ENCODE measurements around the gene CHRM2. TPM values are rescaled to one million over a fixed set of nuclear protein-coding genes. Genes with fewer than 3 reads are reported as not detected.

The CHRM2 gene
- total RNA-seq, 5 donors from 2014 or later (not counting 1 experiment from before 2014, with no cell fraction given): 0.09 to 0.10 TPM; not detected in 3

DNA sequence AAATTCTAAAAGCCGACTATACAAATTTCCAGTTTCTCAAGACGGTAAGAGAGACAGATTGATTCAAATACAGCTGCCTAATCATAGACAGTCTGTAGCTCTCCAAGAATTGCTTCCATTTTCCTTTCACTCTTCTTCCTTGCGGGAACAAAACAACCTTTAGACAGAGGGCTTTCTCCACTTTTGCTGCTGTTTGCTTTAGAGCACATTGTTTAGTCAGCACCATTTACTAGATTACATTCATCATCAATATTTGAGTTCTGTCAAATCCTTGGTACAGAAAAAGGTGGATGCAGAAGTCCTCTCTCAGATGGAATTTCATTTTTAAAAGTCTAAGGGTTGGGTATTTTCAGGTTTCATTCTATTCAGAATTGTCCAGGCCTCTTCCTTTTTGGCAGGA is 137.4 kb downstream of the CHRM2 start:
- no peaks in the 10 kb centered on the region for H3K4me1 ChIP-seq (ENCODE audit: control insufficient read depth in 1 of 2, extremely low read depth in 1 of 2, insufficient read depth in 2 of 2, low read length in 2 of 2)
- ATAC-seq (replicated peaks in 1 of 4) (no peak), DNase-seq (no peak)
- no peak overlapping the region for H3K4me3 ChIP-seq (ENCODE audit: control insufficient read depth in 1 of 2, extremely low read depth in 1 of 2, low read length in 1 of 2)
- Mint-ChIP-seq H3K4me1 (no peaks in the 10 kb centered on the region), H3K36me3 (no peaks in the 10 kb centered on the region), H3K27ac (no peak overlapping the region), H3K9me3 (peaks cover 3 to 14% (median 7%) of the 10 kb centered on the region in 3 donors), H3K27me3 (no peaks in the 10 kb centered on the region), H3K4me3 (no peak overlapping the region)
- H3K27ac ChIP-seq (ENCODE audit: low read length): no peak overlapping the region
- H3K27me3 ChIP-seq (replicated peaks in 1 of 2; ENCODE audit: control insufficient read depth in 2 of 2, extremely low read depth in 1 of 2, insufficient read depth in 2 of 2, low read length in 1 of 2): no peaks in the 10 kb centered on the region
- ChIA-PET CTCF (no interaction called here), POLR2A (no interaction called here)
- no peaks in the 10 kb centered on the region for H3K36me3 ChIP-seq (ENCODE audit: control insufficient read depth in 2 of 2, extremely low read depth in 1 of 2, insufficient read depth in 1 of 2, low read length in 1 of 2)
- 88% methylated on average over 2 of the region's 3 CpGs for WGBS (ENCODE audit: insufficient coverage)
- no peaks in the 10 kb centered on the region for H3K9me3 ChIP-seq

GRCh38 chr7:137006293-137006692 is 137.8 kb downstream of the CHRM2 start:
- CTCF ChIA-PET: no interaction called here
- no peaks in the 10 kb centered on the region for H3K27me3 Mint-ChIP-seq
- POLR2A ChIA-PET: no interaction called here
- Histone ChIP-seq H3K4me1 (ENCODE audit: control insufficient read depth in 1 of 2, extremely low read depth in 1 of 2, insufficient read depth in 2 of 2, low read length in 2 of 2) (no peaks in the 10 kb centered on the region), H3K36me3 (ENCODE audit: control insufficient read depth in 2 of 2, extremely low read depth in 1 of 2, insufficient read depth in 1 of 2, low read length in 1 of 2) (no peaks in the 10 kb centered on the region), H3K9me3 (no peaks in the 10 kb centered on the region), H3K27ac (ENCODE audit: low read length) (no peak overlapping the region), H3K4me3 (ENCODE audit: control insufficient read depth in 1 of 2, extremely low read depth in 1 of 2, low read length in 1 of 2) (no peak overlapping the region), H3K27me3 (replicated peaks in 1 of 2; ENCODE audit: control insufficient read depth in 2 of 2, extremely low read depth in 1 of 2, insufficient read depth in 2 of 2, low read length in 1 of 2) (no peaks in the 10 kb centered on the region)
- H3K4me1 Mint-ChIP-seq: no peaks in the 10 kb centered on the region
- no CpG with 5 or more reads among the region's 1 CpG for WGBS (ENCODE audit: insufficient coverage)
- peaks cover 3 to 14% (median 7%) of the 10 kb centered on the region in 3 donors for H3K9me3 Mint-ChIP-seq
- DNase-seq (no peak), ATAC-seq (replicated peaks in 1 of 4) (no peak)
- no peak overlapping the region for H3K27ac Mint-ChIP-seq
- no peak overlapping the region for H3K4me3 Mint-ChIP-seq
- H3K36me3 Mint-ChIP-seq: no peaks in the 10 kb centered on the region

DNA sequence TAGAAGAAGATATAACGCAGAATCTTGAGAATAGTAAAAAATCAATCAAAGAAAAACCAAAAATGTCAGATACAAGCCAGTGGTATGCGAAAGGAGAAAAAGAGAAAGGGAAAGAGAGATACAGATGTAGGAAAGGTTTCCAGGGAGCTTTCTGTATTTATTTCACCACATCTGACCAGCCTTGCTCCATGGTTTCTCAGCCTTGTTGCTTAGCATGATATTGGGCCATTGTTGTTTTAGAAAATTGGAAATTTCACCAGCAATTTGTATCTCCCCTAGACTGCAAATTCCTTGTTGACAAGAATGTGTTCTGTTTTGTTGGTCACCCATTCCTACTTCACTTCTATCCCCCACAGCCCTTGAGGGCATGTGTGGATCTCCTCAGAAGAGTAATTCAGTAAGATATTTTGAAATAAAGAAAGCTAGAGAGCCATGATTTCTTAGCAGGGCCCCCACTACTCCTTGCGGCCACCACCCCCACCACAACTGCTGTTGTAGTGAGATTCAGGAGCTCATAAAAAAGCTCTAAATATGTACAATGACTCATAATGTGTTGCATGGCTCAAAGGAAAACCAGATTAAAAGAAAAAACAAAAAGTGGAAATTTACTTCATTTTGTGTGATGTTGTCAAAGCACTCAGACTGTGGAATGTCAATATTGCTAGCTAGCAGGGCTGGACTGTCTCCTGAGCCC is 138.7 kb downstream of the CHRM2 start:
- H3K9me3 Mint-ChIP-seq: peaks cover 3 to 14% (median 7%) of the 10 kb centered on the region in 3 donors
- Histone ChIP-seq H3K9me3 (no peaks in the 10 kb centered on the region), H3K27ac (ENCODE audit: low read length) (no peak overlapping the region), H3K4me3 (ENCODE audit: control insufficient read depth in 1 of 2, extremely low read depth in 1 of 2, low read length in 1 of 2) (no peak overlapping the region), H3K36me3 (ENCODE audit: control insufficient read depth in 2 of 2, extremely low read depth in 1 of 2, insufficient read depth in 1 of 2, low read length in 1 of 2) (no peaks in the 10 kb centered on the region), H3K4me1 (ENCODE audit: control insufficient read depth in 1 of 2, extremely low read depth in 1 of 2, insufficient read depth in 2 of 2, low read length in 2 of 2) (no peaks in the 10 kb centered on the region), H3K27me3 (replicated peaks in 1 of 2; ENCODE audit: control insufficient read depth in 2 of 2, extremely low read depth in 1 of 2, insufficient read depth in 2 of 2, low read length in 1 of 2) (no peaks in the 10 kb centered on the region)
- H3K27ac Mint-ChIP-seq: no peak overlapping the region
- WGBS (ENCODE audit: insufficient coverage): no CpG with 5 or more reads among the region's 3 CpGs
- CTCF ChIA-PET: no interaction called here
- no peaks in the 10 kb centered on the region for H3K27me3 Mint-ChIP-seq
- H3K4me3 Mint-ChIP-seq: no peak overlapping the region
- no peaks in the 10 kb centered on the region for H3K36me3 Mint-ChIP-seq
- ATAC-seq (replicated peaks in 1 of 4): no peak
- no peak for DNase-seq
- H3K4me1 Mint-ChIP-seq: no peaks in the 10 kb centered on the region
- POLR2A ChIA-PET: no interaction called here

- H3K27ac Mint-ChIP-seq: no peak overlapping the region
- POLR2A ChIA-PET: no interaction called here
- H3K4me3 Mint-ChIP-seq: no peak overlapping the region
- ATAC-seq (replicated peaks in 1 of 4) (no peak), DNase-seq (no peak)
- H3K4me1 ChIP-seq (ENCODE audit: control insufficient read depth in 1 of 2, extremely low read depth in 1 of 2, insufficient read depth in 2 of 2, low read length in 2 of 2): no peaks in the 10 kb centered on the region
- no peaks in the 10 kb centered on the region for H3K36me3 Mint-ChIP-seq
- H3K27me3 ChIP-seq (replicated peaks in 1 of 2; ENCODE audit: control insufficient read depth in 2 of 2, extremely low read depth in 1 of 2, insufficient read depth in 2 of 2, low read length in 1 of 2): no peaks in the 10 kb centered on the region
- H3K4me3 ChIP-seq (ENCODE audit: control insufficient read depth in 1 of 2, extremely low read depth in 1 of 2, low read length in 1 of 2): no peak overlapping the region
- no peaks in the 10 kb centered on the region for H3K27me3 Mint-ChIP-seq
- no peaks in the 10 kb centered on the region for H3K36me3 ChIP-seq (ENCODE audit: control insufficient read depth in 2 of 2, extremely low read depth in 1 of 2, insufficient read depth in 1 of 2, low read length in 1 of 2)
- peaks cover 0 to 4% (median 3%) of the 10 kb centered on the region in 3 donors for H3K9me3 Mint-ChIP-seq
- CTCF ChIA-PET: no interaction called here
- H3K9me3 ChIP-seq: no peaks in the 10 kb centered on the region
- no peaks in the 10 kb centered on the region for H3K4me1 Mint-ChIP-seq
- H3K27ac ChIP-seq (ENCODE audit: low read length): no peak overlapping the region
Observed at GRCh38 chr7:137009404-137009803, 141.0 kb downstream of the CHRM2 start.

DNA sequence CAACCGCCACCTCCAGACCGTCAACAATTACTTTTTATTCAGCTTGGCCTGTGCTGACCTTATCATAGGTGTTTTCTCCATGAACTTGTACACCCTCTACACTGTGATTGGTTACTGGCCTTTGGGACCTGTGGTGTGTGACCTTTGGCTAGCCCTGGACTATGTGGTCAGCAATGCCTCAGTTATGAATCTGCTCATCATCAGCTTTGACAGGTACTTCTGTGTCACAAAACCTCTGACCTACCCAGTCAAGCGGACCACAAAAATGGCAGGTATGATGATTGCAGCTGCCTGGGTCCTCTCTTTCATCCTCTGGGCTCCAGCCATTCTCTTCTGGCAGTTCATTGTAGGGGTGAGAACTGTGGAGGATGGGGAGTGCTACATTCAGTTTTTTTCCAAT is 146.6 kb downstream of the CHRM2 start:
- DNase-seq (no peak), ATAC-seq (replicated peaks in 1 of 4) (no peak)
- H3K9me3 Mint-ChIP-seq: peaks cover 2 to 4% (median 3%) of the 10 kb centered on the region in 3 donors
- no peaks in the 10 kb centered on the region for H3K4me1 Mint-ChIP-seq
- Histone ChIP-seq H3K4me1 (ENCODE audit: control insufficient read depth in 1 of 2, extremely low read depth in 1 of 2, insufficient read depth in 2 of 2, low read length in 2 of 2) (no peaks in the 10 kb centered on the region), H3K36me3 (ENCODE audit: control insufficient read depth in 2 of 2, extremely low read depth in 1 of 2, insufficient read depth in 1 of 2, low read length in 1 of 2) (no peaks in the 10 kb centered on the region), H3K4me3 (ENCODE audit: control insufficient read depth in 1 of 2, extremely low read depth in 1 of 2, low read length in 1 of 2) (no peak overlapping the region), H3K27ac (ENCODE audit: low read length) (no peak overlapping the region), H3K27me3 (replicated peaks in 1 of 2; ENCODE audit: control insufficient read depth in 2 of 2, extremely low read depth in 1 of 2, insufficient read depth in 2 of 2, low read length in 1 of 2) (no peaks in the 10 kb centered on the region), H3K9me3 (no peaks in the 10 kb centered on the region)
- ChIA-PET CTCF (no interaction called here), POLR2A (no interaction called here)
- H3K4me3 Mint-ChIP-seq: no peak overlapping the region
- H3K27ac Mint-ChIP-seq: no peak overlapping the region
- WGBS (ENCODE audit: insufficient coverage): 60% methylated on average over 1 of the region's 3 CpGs
- no peaks in the 10 kb centered on the region for H3K36me3 Mint-ChIP-seq
- H3K27me3 Mint-ChIP-seq: no peaks in the 10 kb centered on the region

- Mint-ChIP-seq H3K4me3 (no peak overlapping the region), H3K4me1 (no peaks in the 10 kb centered on the region), H3K9me3 (peaks cover 2 to 7% (median 6%) of the 10 kb centered on the region in 3 donors), H3K27me3 (no peaks in the 10 kb centered on the region), H3K27ac (no peak overlapping the region), H3K36me3 (no peaks in the 10 kb centered on the region)
- H3K4me1 ChIP-seq (ENCODE audit: control insufficient read depth in 1 of 2, extremely low read depth in 1 of 2, insufficient read depth in 2 of 2, low read length in 2 of 2): no peaks in the 10 kb centered on the region
- no peaks in the 10 kb centered on the region for H3K27me3 ChIP-seq (replicated peaks in 1 of 2; ENCODE audit: control insufficient read depth in 2 of 2, extremely low read depth in 1 of 2, insufficient read depth in 2 of 2, low read length in 1 of 2)
- ChIA-PET POLR2A (no interaction called here), CTCF (no interaction called here)
- DNase-seq (no peak), ATAC-seq (replicated peaks in 1 of 4) (no peak)
- H3K36me3 ChIP-seq (ENCODE audit: control insufficient read depth in 2 of 2, extremely low read depth in 1 of 2, insufficient read depth in 1 of 2, low read length in 1 of 2): no peaks in the 10 kb centered on the region
- H3K9me3 ChIP-seq: no peaks in the 10 kb centered on the region
- H3K27ac ChIP-seq (ENCODE audit: low read length): no peak overlapping the region
- H3K4me3 ChIP-seq (ENCODE audit: control insufficient read depth in 1 of 2, extremely low read depth in 1 of 2, low read length in 1 of 2): no peak overlapping the region
- WGBS (ENCODE audit: insufficient coverage): no CpG with 5 or more reads among the region's 1 CpG
Observed at GRCh38 chr7:137017221-137017620, 148.8 kb downstream of the CHRM2 start.

GRCh38 chr7:137018468-137018867 is 150.0 kb downstream of the CHRM2 start:
- Mint-ChIP-seq H3K4me3 (no peak overlapping the region), H3K27me3 (no peaks in the 10 kb centered on the region), H3K4me1 (no peaks in the 10 kb centered on the region), H3K9me3 (peaks cover 2 to 12% (median 7%) of the 10 kb centered on the region in 3 donors), H3K27ac (no peak overlapping the region), H3K36me3 (no peaks in the 10 kb centered on the region)
- Histone ChIP-seq H3K36me3 (ENCODE audit: control insufficient read depth in 2 of 2, extremely low read depth in 1 of 2, insufficient read depth in 1 of 2, low read length in 1 of 2) (no peaks in the 10 kb centered on the region), H3K4me1 (ENCODE audit: control insufficient read depth in 1 of 2, extremely low read depth in 1 of 2, insufficient read depth in 2 of 2, low read length in 2 of 2) (no peaks in the 10 kb centered on the region), H3K27ac (ENCODE audit: low read length) (no peak overlapping the region), H3K27me3 (replicated peaks in 1 of 2; ENCODE audit: control insufficient read depth in 2 of 2, extremely low read depth in 1 of 2, insufficient read depth in 2 of 2, low read length in 1 of 2) (no peaks in the 10 kb centered on the region), H3K4me3 (ENCODE audit: control insufficient read depth in 1 of 2, extremely low read depth in 1 of 2, low read length in 1 of 2) (no peak overlapping the region), H3K9me3 (no peaks in the 10 kb centered on the region)
- no peak for DNase-seq
- ATAC-seq (replicated peaks in 1 of 4): no peak
- CTCF ChIA-PET: no interaction called here
- no CpG with 5 or more reads among the region's 3 CpGs for WGBS (ENCODE audit: insufficient coverage)
- POLR2A ChIA-PET: no interaction called here

All from T-cell (primary cell).